HTERT RPE-1 (cell line): ENCODE data around the gene PRIM2.
"Not testable (repeated sequence)": the region's sequence is repeated elsewhere in the genome, so short reads cannot be mapped to it uniquely, and the experiment has no call there.

Experiments
- in situ Hi-C: fragments of 300-500 bp; cut with MboI; formaldehyde crosslinking; loops from 4 replicates; pipeline ENCODE4 v1.14.3; 2020; ENCODE audit warnings: low sequenced_read_pairs

PRIM2 gene

DNA sequence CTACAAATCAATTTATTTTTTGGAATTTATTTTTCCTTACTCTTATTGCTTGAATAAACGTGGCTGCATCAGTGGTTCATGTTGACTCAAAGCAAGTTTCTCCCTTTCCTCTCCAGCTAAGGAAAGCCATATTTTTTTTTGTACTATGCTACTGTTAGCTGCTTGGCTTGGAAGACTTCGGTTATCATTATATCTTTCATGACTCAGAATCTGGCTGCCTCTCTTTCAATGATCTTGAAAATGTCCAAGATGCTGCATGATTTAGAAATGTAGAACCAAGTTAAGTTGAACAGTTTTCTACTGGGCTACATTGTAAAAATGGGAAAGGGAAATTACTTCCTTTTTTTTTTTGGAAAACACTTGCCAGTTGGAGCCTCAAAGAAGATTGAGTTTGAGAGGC, 44.9 kb downstream of the PRIM2 start:
- in situ Hi-C loops, result not testable (repeated sequence)

DNA sequence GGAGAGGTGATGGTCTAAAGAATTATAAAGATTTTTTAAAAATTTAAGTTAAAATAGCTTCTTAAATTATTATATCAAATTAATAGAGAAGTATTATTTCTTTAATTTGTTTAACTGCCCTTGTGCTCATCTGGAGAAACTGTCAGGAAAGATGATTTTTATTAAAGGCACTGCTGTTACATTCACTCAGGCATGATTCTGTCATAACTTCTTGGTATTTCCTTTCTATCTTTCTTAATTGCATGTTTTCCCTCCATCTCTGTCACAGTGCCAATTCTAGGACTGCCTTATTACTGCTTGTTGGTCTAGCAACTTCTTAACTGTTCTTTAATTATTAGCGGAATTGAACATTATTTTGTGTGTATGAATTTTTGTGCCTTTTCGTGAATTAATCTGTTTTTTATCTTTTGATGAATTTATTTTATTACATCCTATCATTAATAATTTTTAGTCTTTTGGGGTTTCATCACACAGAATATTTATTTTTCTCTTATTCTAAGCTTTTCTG, 47.7 kb downstream of the PRIM2 start:
- in situ Hi-C loops, result not testable (repeated sequence)

DNA sequence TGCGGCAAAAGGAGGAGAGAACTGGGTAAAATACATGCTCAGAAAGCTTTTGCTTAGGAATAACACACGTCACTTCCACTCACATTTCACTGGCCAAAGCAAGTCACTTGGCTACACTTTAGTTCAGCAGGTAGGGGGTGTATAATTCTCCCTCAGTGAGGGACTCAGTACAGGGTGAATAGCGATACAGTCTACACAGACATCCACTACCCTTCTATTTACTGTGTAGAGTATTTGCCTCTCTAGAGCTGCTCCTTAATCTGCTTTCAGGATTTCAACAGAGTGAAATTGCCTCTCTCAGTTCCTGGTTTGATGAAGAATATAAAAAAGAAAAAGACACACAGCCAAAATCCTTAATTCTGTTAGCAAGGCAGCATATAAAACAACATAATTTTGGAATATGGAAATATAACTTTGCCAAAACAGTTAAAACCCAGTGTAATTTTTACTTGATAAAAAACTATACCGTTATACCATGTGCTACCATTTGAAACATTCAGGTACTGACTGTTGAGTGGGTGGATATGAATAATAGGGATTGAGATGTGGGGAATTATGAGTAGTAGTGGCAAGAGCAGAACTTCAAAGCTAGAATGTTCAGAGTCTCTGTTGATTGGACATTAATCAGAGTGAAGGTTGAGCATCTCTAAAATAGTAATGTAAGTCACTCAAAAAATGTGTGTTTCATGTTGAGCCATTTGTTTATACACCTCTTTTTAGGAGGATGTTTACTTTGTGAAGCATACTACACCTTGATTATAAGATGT, 51.7 kb downstream of the PRIM2 start:
- in situ Hi-C loops, result not testable (repeated sequence)

DNA sequence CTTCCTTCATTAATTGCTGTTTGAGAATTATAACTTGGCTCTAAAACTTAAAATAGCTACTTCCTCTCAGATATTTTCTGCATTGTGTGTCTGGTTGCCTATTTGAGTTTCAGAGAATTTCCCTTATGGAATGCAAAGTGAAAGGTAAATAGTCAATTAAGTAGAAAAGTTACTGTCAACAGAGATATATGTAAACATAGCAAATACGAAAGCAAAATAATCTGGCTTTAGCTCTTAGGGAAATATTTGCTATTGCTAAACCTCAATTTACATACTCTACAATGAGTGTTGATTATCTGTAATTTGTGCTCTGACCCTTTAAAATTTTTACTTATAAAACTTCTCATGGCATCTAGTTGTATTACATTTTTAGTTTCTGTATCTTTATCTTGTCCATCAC, 54.3 kb downstream of the PRIM2 start:
- in situ Hi-C loops, result not testable (repeated sequence)

DNA sequence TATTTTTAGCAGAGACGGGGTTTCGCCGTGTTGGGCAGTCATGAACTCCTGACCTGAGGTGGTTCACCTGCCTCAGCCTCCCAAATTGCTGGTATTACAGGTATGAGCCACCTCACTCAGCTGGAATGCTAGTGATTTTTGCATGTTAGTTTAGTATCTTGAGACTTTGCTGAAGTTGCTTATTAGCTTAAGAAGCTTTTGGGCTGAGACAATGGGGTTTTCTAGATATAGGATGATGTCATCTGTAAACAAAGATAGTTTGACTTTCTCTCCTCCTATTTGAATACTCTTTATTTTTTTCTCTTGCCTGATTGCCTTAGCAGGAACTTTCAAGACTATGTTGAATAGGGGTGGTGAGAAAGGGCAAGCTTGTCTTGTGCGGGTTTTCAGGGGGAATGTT, 57.3 kb downstream of the PRIM2 start:
- in situ Hi-C loops, result not testable (repeated sequence)

DNA sequence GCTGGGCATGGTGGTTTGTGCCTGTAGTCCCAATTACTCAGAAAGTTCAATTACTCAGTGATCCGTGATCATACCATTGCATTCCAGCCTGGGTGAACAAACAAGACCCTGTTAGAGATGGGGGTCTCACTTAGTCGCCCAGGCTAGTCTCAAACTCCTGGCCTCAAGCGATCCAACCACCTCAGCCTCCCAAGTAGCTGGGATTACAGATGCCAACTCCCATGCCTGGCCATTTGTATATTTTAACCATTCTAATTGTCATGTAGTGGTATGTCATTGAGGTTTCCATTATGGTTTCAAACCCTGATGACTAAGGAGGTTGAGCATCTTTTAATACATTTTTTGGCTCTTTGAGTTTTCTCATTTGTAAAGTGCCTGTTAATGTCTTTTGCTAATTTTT, 58.7 kb downstream of the PRIM2 start:
- in situ Hi-C loops, result not testable (repeated sequence)

DNA sequence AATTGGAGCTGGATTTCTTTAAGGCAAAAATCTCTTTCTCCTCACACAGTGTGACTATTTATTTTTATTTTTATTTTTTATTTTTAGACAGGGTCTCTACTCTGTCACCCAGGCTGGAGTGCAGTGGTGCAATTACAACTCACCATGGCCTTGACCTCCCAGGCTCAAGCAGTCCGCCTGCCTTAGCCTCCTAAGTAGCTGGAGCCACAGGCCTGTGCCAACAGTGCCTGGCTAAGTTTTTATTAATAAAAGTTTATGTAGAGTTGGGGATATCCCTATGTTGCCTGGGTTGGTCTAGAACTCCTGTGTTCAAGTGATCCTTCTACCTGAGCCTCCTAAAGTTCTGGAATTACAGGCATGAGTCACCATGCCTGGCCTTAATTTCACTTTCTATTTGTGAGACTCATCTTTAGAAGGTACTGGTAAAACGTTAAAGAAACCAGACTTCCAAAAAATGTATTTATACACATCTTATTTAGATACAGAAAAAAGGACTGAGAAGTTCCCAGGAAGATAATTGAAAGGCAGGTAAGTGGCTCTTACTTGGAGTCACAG, 71.7 kb downstream of the PRIM2 start:
- in situ Hi-C loops, result not testable (repeated sequence)

DNA sequence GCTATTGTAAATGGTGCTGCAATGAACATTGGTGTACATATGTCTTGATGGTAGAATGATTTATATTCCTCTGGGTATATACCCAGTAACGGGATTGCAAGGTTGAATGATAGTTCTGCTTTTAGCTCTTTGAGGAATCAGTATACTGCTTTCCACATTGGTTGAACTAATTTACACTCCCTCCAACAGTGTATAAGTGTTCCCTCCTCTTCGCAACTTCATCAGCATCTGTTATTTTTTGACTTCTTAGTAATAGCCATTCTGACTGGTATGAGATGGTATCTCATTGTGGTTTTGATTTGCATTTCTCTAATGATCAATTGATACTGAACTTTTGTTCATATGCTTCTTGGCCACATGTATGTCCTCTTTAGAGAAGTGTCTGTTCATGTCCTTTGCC, 73.4 kb downstream of the PRIM2 start:
- in situ Hi-C loops, result not testable (repeated sequence)

DNA sequence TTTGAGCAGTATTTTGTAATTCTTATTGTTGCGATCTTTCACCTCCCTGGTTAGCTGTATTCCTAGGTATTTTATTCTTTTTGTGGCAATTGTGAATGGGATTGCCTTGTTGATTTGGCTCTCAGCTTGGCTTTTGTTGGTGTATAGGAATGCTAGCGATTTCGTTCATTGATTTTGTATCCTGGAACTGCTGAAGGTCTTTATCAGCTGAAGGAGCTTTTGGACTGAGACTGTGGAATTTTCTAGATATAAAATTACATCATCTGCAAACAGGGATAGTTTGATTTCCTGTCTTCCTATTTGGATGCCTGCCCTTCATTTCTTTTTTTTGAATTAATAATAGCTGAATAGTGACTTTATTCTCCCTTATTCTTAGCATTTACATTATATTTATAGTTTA, 74.6 kb downstream of the PRIM2 start:
- in situ Hi-C loops, result not testable (repeated sequence)

DNA sequence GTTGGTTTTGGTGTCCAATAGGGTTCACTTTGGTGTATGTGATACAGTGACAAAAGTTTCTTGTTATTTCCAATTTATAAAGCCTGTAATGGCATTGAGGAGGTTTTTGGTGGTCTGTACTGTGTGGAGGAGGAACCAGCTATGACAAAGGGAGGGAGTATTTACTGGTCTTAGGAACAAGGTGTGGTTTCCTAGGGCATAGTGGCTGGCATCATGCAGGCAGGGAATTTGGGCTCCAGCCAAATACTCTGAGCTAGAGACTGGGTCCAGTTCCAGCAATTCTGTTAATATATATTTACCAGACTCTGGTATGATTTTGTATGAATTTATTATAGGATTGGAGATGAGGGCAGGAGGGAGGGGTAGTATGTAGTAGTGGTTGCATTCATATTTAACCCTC, 101.9 kb downstream of the PRIM2 start:
- in situ Hi-C loops, result not testable (repeated sequence)

DNA sequence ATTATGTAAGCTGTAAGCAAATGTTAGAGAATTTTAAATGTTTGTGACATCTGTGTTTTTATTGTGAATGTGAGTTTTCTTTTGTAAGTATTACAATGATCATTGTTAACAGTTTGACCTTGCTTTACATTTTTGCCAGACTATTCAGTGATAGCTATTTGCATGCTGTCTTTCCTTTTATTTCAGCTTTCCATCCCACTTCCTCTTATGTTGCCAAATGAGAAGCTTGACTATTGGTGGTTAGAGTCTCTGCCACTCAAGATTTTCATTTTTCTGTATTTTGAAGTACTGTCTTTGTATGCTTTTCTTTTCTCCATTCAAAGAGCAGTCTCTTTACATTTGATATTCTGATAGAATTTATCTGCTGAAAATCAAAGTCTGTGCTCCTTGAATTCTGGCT, 104.1 kb downstream of the PRIM2 start:
- in situ Hi-C loops, result no loop called here

DNA sequence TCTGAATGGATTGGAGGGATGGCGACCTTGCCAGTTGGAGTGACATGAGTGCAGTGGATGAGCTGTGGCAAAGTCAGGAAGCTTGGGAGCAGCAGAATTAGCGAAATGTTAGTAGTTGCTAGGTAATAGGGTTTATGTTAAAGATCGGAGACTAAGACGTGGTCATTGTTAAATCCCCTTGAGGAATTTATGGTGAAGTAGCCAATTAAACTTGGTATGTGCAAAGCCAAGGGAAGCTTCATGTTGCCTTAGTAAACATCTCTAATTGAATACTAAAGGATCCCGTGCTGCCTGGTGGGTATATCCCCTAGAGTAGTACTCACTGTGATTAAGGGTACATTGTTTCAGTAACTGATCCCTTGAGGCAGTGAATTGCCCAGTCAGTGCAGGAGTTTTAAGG, 106.0 kb downstream of the PRIM2 start:
- in situ Hi-C loops, result no loop called here

DNA sequence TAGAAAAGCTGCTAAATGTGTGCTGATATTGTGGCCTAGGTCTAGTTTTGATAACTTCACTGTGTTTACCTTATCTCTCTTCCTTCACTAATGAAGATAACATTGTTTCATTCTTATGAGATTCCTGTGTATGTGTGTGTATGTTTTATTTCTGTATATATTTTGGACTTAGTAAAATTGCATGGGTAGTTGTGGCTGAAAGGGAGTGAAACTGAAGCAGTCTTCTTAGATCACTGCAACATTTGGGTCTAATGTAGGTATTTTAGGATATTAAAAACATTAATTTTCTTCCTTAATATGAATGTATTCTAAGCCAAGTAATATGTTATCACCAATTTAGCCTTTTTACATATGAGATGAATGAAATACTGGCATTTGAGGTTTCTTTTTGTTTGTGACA, 114.3 kb downstream of the PRIM2 start:
- in situ Hi-C loops, result not testable (repeated sequence)

DNA sequence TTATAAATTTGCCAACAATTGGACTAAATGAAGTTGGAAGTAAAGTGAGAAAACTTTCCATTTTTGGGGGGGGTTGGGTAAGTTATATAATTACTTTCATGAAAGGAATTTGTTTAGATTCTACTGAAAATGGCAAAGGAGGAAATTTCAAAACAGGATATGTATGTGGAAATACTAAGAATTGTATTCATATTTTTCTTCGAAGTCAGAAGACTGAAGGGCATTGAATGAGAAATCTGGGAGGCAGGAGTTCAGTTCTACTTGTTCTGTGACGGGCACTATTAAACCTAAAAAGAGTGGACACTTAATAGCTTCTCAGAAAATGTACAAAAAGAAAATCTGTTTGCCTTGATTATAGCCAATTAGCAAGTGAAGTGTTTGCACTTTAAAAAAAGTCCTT, 114.7 kb downstream of the PRIM2 start:
- in situ Hi-C loops, result no loop called here

DNA sequence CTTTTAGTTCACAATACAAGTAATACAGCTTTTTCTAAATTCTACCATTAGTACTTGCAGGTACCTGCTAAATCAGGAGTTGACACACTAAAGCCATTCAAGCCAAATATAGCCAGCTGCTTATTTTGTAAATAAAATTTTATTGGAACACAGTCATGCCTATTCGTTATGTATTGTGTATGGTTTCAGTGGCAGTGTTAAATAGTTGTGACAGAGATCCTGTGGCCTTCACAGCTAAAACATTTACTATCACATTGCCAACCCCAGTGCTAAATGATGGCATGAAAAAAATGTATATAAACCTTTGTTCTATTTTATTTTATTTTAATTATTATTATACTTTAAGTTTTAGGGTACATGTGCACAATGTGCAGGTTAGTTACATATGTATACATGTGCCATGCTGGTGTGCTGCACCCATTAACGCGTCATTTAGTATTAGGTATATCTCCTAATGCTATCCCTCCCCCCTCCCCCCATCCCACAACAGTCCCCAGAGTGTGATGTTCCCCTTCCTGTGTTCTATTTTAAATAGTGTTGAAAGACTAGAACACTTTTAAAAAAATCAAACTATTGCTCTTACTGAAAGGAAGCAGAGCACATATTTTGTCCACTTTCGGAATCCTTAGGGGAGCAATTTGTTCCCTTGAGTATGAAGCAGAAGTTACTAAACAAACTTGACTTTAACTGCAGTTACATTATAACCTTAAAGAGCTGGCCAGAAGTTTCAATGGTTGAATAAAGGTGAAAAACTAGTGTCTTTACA, 115.7 kb downstream of the PRIM2 start:
- in situ Hi-C loops, result no loop called here

DNA sequence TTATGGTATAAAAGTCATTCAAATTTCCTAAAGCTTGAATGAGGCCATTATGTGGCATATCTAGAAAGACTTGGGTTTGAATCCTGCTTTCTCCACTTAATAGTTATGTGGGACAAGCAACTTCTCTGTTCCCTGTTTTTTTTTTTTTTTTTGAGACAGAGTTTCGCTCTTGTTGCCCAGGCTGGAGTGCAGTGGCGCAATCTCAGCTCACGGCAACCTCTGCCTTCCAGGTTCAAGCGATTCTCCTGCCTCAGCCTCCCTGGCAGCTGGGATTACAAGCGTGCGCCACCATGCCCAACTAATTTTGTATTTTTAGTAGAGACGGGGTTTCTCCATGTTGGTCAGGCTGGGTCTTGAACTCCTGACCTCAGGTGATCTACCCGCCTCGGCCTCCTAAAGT, 116.4 kb downstream of the PRIM2 start:
- in situ Hi-C loops, result not testable (repeated sequence)

DNA sequence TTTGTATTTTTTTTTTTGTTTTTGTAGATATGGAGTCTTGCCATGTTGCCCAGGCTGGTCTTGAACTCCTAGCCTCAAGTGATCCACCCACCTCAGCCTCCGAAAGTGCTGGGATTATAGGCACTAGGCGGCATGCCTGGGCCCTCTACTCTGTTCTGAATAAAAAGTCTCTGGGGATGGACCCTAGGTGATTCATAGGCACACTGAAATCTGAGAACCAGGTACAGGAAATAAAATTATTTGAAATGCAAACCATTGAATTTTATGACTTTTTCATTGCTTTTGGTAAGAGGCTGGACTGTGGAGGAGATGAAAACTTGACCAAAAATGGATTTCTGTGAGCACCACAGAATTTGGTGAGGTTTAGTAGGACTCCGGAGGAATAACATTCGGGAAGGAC, 117.5 kb downstream of the PRIM2 start:
- in situ Hi-C loops, result no loop called here

DNA sequence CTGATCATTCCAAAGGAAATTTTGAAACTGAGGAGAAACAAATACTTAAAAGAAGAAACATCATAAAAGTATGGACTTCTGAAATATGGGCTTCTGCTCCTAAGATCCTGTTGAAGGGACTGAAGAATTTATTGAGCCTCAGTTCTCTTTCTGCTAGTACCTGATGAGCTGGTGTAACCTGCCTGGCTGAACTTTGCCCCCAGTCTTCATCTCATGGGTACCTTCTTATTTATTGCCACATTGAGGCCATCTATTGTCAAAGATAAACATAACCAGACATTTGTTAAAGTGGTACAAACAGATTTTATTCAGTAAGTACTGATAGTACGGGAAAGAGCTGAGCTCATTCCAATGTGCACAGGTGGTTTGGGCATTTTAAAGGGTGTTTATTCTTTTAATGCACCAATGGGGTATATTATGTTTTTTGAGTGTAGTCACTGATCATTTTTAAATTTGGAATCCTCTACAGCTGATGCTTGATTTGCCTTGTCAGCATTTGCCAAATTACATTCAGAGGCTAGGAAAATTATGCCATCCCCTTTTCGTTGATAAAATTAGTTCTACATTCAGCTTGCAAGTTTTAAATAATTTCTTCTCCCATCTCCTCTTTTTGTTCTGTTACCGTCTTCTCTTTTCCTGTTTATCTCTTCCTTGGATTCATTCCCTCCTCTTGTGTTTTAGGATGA, 118.2 kb downstream of the PRIM2 start:
- in situ Hi-C loops, result no loop called here

DNA sequence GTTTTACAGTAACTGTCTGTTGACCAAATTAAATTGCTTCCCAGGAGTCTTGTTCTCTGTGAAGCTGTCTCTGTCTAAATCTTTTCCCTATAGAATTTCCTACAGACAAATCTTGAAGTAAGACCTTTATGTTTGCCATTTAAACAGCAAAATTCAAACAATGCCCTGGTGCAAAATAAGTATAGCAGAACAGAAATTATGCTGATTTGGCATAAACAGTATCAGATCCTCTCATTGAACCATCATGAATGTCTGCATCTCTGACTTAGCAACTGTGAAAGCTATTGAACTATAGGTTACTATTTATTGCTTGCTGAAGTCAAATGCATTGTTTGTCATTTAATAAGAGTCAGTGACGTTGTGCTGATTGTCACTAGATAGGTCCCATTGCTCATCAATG, 123.3 kb downstream of the PRIM2 start:
- in situ Hi-C loops, result not testable (repeated sequence)

DNA sequence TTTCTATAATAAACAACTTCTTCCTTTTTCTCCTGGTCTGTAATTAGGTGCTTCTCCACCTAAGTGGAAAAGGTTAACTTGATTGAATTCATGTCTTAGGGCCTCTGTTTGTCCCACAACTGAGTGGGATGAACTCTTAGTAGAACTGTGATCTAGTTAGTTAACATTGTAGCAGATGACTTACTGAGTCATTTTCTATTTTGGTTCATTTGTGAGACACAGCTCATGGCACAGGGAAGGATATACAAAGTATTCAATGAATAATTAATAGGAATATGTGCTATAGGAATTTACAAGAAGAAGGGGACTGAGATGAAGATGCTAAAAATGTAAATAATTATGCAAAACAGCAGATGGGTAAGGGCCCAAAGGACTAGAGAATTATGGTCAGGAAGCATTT, 124.7 kb downstream of the PRIM2 start:
- in situ Hi-C loops, result not testable (repeated sequence)

DNA sequence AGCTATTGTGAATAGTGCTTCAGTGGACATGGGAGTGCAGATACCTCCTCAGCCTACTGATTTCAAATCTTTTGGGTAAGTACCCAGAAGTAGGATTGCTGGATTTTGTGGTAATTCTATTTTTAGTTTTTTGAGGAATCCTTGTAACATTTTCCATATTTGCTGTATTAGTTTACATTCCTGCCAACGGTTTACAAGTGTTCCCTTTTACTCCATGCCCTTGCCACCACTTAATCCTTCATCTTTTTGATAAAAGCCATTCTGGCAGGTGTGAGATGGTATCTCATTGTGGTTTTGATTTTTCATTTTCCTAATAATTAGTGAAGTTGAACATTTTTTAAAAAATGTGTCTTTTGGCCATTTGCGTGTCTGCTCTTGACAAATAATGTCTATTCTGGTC, 125.8 kb downstream of the PRIM2 start:
- in situ Hi-C loops, result not testable (repeated sequence)
